AG09309 (cell line): ENCODE data around the gene MYO7B.

ENCODE experiments used
- DNase-seq: peaks from one replicate; pipeline ENCODE4 v3.0.0-alpha.2; 2010; ENCODE audit warnings: low read depth
- H3K4me3 ChIP-seq: 2 replicates; pipeline ENCODE4 v1.5.1; 2011; ENCODE audit warnings: mild to moderate bottlenecking, low read depth, low read length, moderate library complexity; ENCODE audit not compliant: control insufficient read depth
- CTCF ChIP-seq: IDR thresholded peaks from 2 replicates; pipeline ENCODE4 v1.5.1; 2011; ENCODE audit warnings: mild to moderate bottlenecking, low read depth, low read length, inconsistent platforms; ENCODE audit not compliant: insufficient read depth, control insufficient read depth; ENCODE audit errors: missing control alignments

Gene MYO7B

GRCh38 chr2:127596311-127597045 lies 61.0 kb downstream of the MYO7B start:
- no peak for DNase-seq
- no peak overlapping the region for H3K4me3 ChIP-seq
- TF ChIP-seq CTCF: no peak

GRCh38 chr2:127597046-127597983 lies 61.8 kb downstream of the MYO7B start:
- no peak overlapping the region for H3K4me3 ChIP-seq
- no peak for DNase-seq
- no peak for TF ChIP-seq CTCF

DNA sequence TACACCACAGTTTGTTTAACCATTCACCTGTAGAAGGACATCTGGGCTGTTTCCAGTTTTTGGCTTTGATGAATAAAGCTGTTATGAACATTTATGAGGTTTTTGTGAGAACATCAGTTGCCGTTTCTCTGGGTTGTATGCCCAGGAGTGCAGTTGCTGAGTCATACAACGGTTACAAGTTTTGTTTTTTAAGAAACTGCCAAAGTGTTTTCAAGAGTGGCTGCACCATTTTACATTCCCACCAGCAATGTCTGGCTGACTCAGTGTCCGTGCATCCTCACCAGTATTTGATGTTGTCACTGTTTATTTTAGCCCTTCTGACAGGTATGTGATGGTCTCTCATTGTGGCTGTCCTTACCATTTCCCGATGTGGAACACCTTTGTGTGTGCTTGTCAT lies 62.5 kb downstream of the MYO7B start:
- H3K4me3 ChIP-seq: no peak overlapping the region
- DNase-seq: no peak
- no peak for TF ChIP-seq CTCF

- no peak overlapping the region for H3K4me3 ChIP-seq
- no peak for DNase-seq
- no peak for TF ChIP-seq CTCF
These were observed 63.2 kb downstream of the MYO7B start for GRCh38 chr2:127598711-127599110.

GRCh38 chr2:127599211-127599610 lies 63.7 kb downstream of the MYO7B start:
- H3K4me3 ChIP-seq: no peak overlapping the region
- TF ChIP-seq CTCF: no peak
- no peak for DNase-seq

GRCh38 chr2:127604986-127605385 lies 69.5 kb downstream of the MYO7B start:
- no peak for TF ChIP-seq CTCF
- DNase-seq: no peak
- no peak overlapping the region for H3K4me3 ChIP-seq
